Endothelial cell (in vitro differentiated cells): ENCODE data around the gene PRLHR. TPM values are rescaled to one million over a fixed set of nuclear protein-coding genes. Genes with fewer than 3 reads are reported as not detected.

ENCODE experiments used
- DNase-seq: peaks from one replicate; pipeline ENCODE4 v3.0.0; 2021; ENCODE audit warnings: low spot score
- H3K27ac Mint-ChIP-seq: one replicate; pipeline ENCODE4 v1.8.0; 2021; ENCODE audit warnings: mixed read lengths, inconsistent platforms; ENCODE audit not compliant: unreplicated experiment
- H3K27me3 Mint-ChIP-seq: one replicate; pipeline ENCODE4 v1.8.0; 2021; ENCODE audit warnings: mild to moderate bottlenecking, moderate library complexity, mixed read lengths, inconsistent platforms; ENCODE audit not compliant: unreplicated experiment
- H3K36me3 Mint-ChIP-seq: one replicate; pipeline ENCODE4 v1.8.0; 2021; ENCODE audit warnings: mild to moderate bottlenecking, low read depth, mixed read lengths, inconsistent platforms; ENCODE audit not compliant: unreplicated experiment
- H3K4me1 Mint-ChIP-seq: one replicate; pipeline ENCODE4 v1.8.0; 2021; ENCODE audit warnings: mild to moderate bottlenecking, mixed read lengths, inconsistent platforms; ENCODE audit not compliant: unreplicated experiment
- H3K4me3 Mint-ChIP-seq: one replicate; pipeline ENCODE4 v1.8.0; 2021; ENCODE audit warnings: mild to moderate bottlenecking, mixed read lengths, inconsistent platforms; ENCODE audit not compliant: unreplicated experiment
- H3K9me3 Mint-ChIP-seq: one replicate; pipeline ENCODE4 v1.8.0; 2021; ENCODE audit warnings: mixed read lengths, inconsistent platforms; ENCODE audit not compliant: unreplicated experiment
- CTCF ChIP-seq: fragments of 200-600 bp; sonication (generic); IDR thresholded peaks from one replicate; pipeline ENCODE4 v1.5.0; 2021; ENCODE audit warnings: antibody characterized with exemption; ENCODE audit not compliant: unreplicated experiment
- total RNA-seq: library from RNA; stranded (reverse); fragmentation: NEBNext Ultra II Directional; extraction: Animal tissue kit (Norgen Biotek cat#: 25700); gene quantifications from one replicate; pipeline ENCODE4 v1.2.1, GENCODE V29; 2021; ENCODE audit not compliant: unreplicated experiment

Gene PRLHR
- total RNA-seq, 1 donor from 2014 or later = not detected

- peaks cover 3% of the 10 kb centered on the region for H3K27me3 Mint-ChIP-seq
- DNase-seq = no peak
- no peak overlapping the region for H3K4me3 Mint-ChIP-seq
- no peaks in the 10 kb centered on the region for H3K36me3 Mint-ChIP-seq
- H3K4me1 Mint-ChIP-seq = no peaks in the 10 kb centered on the region
- H3K27ac Mint-ChIP-seq = no peak overlapping the region
- no peak for TF ChIP-seq CTCF
- no peaks in the 10 kb centered on the region for H3K9me3 Mint-ChIP-seq
These were observed 7.4 kb downstream of the PRLHR start for GRCh38 chr10:118587881-118588651.

GRCh38 chr10:118586911-118587310, 8.5 kb downstream of the PRLHR start:
- DNase-seq = no peak
- no peaks in the 10 kb centered on the region for H3K9me3 Mint-ChIP-seq
- no peak overlapping the region for H3K27ac Mint-ChIP-seq
- no peaks in the 10 kb centered on the region for H3K36me3 Mint-ChIP-seq
- H3K4me1 Mint-ChIP-seq = no peaks in the 10 kb centered on the region
- H3K27me3 Mint-ChIP-seq = peaks cover 3% of the 10 kb centered on the region
- H3K4me3 Mint-ChIP-seq = no peak overlapping the region
- TF ChIP-seq CTCF = no peak

DNA sequence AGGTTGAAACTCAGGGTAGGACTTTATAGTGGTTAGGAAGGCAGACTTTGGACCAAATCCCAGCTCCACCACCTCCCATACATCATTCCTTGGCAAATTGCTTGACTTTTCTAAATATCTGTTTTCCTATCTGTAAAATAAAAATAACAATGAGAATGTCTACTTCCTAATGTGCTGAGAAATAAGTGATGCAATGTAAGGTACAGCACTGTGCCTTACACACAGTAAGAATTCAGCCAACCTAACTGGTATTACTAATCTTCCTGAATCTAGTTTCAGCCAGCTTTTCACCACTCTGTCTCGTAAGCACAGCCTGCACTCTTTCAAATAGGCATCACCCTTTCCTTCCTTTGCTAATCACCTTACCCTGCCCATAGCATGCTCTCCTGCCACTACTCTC, 9.7 kb downstream of the PRLHR start:
- Mint-ChIP-seq H3K4me3 (no peak overlapping the region), H3K27ac (no peak overlapping the region), H3K9me3 (no peaks in the 10 kb centered on the region), H3K36me3 (no peaks in the 10 kb centered on the region), H3K27me3 (peaks cover 3% of the 10 kb centered on the region), H3K4me1 (no peaks in the 10 kb centered on the region)
- no peak for DNase-seq
- no peak for TF ChIP-seq CTCF

DNA sequence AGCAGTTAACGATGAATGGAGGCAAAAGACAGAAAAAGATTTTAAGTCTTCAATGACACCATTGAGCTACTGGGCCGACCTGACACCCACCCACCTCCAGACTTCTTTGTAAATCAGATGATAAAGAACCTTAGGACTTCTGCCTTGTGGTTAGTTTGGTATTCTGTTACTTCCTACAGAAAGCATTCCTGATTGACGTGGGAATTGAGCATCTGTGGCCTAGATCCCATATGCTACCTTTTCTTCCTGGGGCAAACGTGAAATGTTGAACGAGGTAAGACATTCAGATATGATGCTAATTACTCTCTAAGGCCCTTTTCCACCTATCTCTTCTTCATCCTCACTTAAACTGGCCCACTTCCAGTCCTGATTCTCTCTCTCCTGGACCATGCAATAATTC, 10.2 kb downstream of the PRLHR start:
- peaks cover 3% of the 10 kb centered on the region for H3K27me3 Mint-ChIP-seq
- no peaks in the 10 kb centered on the region for H3K36me3 Mint-ChIP-seq
- no peak for DNase-seq
- no peak overlapping the region for H3K4me3 Mint-ChIP-seq
- no peak overlapping the region for H3K27ac Mint-ChIP-seq
- no peak for TF ChIP-seq CTCF
- no peaks in the 10 kb centered on the region for H3K4me1 Mint-ChIP-seq
- H3K9me3 Mint-ChIP-seq = no peaks in the 10 kb centered on the region

DNA sequence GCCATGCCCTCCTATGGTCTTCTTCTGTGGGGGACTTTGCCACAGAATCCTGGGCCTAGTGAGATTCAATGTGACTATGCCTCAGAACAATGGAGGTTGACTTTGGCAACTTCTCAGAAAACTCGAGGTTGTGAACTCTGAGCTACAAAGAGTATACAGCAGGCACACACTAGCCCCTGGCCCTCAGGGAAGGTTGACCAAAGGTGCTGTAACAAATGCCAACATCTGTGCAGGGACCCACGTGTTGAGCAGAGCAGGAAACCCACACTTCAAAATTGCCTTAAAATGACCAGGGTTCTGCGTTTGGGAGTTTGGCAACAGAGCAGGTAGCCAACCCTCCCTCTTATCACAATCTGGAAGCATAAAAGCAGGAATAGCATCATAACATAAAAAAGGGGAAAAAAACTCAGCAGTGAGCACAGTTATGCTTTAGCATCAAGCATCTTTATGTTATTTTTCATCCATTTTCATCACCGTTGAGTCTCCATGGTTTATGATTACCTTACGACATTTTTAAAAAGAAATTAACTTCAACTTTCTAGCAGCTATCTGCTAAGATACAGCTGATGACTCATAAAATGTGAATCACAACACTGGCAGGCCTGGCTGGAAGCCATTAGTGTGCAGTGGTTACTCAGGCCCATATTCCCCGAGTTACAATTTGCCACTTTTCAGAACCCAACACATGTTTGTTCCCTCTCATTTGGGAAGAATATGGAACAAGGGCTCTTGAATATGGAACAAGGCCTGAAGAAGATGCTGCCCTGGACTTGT, 11.1 kb downstream of the PRLHR start:
- Mint-ChIP-seq H3K9me3 (no peaks in the 10 kb centered on the region), H3K27me3 (peaks cover 3% of the 10 kb centered on the region), H3K4me3 (no peak overlapping the region), H3K36me3 (no peaks in the 10 kb centered on the region), H3K27ac (no peak overlapping the region), H3K4me1 (no peaks in the 10 kb centered on the region)
- TF ChIP-seq CTCF = no peak
- DNase-seq = no peak
